Stimulated activated CD4-positive, alpha-beta T cell treated with anti-CD3 and anti-CD28 coated beads, Interleukin-15, amount 100 ng/mL, for 1 hour (primary cell): ENCODE measurements around the gene KRTAP10-9.
"Not testable (repeated sequence)": the region's sequence is repeated elsewhere in the genome, so short reads cannot be mapped to it uniquely, and the experiment has no call there.

Experiments used
- DNase-seq, 2 donors: peaks; one replicate each; pipeline ENCODE4 v3.0.0-alpha.2; 2020; ENCODE audit warnings: low read depth in 1 of 2, low spot score in 1 of 2

Gene KRTAP10-9

GRCh38 chr21:44658913-44659595 lies 32.2 kb downstream of the KRTAP10-9 start:
- DNase-seq: no peak

- DNase-seq: not testable (repeated sequence)
Measured at GRCh38 chr21:44661567-44661966, 34.7 kb downstream of the KRTAP10-9 start.

DNA sequence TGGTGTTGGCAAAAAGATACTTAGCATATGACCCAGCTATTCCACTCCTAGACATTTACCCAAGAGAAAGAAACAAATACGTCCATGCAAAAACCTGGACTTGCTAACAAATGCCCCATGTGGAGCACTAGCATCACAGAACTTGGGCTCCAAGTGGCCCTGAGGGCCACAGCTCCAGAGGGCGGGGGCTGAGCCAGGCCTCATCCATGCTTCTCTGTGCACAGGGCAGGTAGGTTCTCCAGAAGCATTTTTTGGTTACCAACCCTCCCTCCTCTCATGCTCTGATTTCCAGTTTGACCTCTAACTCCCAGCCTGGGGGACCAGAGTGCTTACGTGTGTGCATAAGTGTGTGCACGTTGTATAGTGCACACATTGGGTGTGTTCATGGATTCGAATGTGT lies 37.8 kb downstream of the KRTAP10-9 start:
- no peak for DNase-seq

DNA sequence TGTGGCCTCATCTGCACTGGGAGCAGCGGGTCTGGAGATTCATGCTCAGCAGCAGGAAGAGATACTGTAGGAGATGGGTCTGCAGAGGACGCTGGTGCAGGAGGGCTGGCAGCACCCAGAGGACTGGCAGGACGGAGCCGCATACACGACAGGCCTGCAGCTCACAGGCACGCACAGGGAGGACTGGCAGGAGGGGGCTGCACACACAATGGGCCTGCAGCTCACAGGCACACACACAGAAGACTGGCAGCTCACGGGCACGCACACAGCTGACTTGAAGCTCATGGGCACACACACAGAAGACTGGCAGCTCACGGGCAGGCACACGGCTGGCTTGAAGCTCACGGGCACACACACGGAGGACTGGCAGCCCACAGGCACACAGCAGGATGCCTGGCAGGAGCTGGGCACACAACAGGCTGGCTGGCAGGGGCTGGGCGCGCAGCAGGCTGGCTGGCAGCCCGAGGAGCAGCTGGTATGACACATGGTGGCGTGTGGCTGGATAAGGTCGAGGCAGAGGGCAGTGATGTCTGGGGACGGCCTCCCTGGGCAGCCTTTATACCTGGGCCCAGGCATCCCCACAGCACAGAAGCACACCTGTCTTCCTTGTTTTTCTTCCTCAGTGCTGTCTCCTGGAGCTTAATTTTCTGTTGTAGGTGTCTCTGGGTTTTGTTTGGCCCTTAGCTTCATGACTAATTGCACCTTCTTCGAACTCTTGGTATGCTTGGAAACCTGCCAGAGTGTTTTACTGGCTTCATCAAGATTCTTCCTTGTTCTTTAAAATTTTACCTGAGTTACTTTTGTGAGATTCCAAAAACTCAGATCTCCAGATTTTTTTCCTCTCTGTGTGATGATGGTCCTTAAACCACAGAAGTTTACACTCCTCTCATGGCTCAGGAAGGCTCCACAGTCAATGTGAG lies 39.8 kb downstream of the KRTAP10-9 start, which contains the start of gene KRTAP12-2:
TSS of gene KRTAP12-2 (minus strand) at position 527 of the 920 bp plus-strand sequence. CDS start at position 486, 41 bp downstream.
- DNase-seq: no peak

DNA sequence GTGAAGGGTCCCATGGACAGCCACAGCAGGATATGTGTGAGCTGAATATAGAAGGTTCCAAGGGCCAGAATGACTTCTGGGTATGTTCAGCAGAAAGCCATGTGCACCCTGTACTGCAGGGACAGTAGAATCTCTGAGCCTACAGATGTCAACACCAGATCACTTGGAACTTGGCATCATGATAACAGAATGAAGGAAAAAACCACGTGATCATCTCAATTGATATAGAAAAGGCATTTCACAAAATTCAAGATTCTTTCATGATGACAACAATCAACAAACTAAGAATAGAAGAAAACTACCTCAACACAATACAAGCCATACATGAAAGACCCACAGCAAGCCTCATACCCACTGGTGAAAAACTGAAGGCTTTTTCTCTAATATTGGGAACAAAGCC lies 40.7 kb downstream of the KRTAP10-9 start:
- DNase-seq: no peak

DNA sequence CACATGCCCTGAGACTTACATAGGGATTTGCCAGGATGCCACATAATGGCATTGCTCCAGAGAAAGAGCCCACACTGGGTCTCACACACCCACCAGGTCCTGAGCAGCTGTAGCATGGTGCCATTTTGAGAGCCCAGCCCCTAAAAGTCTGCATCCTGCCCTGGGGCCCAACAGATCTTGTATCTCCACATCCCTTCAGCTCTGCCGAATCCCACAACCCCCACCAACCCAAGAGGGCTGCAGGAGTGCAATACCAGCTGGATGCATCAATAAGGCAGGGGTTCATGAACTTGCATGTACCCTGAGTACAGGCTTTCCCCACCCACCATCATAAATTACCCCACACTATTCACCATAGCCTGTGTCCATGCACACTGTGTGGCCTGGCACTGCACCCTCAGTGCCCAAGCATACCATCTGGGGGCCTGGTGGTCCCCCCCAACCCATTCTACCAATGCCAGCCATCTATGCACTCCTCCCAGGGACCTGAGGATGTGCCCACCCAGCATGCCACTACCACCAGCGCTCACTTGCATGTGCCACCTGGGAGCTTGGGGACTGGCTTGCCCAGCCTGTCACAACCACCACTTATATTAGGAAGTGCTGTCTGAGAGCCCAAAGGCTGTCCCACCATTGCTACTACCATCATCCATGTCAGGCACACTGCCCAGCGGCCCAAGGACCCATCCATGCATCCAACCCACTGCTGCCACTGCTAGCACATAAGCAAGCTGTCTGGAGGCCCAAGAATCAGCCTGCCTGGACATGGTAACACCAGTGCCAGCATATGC lies 43.9 kb downstream of the KRTAP10-9 start:
- DNase-seq: no peak

GRCh38 chr21:44671911-44672310 lies 45.0 kb downstream of the KRTAP10-9 start:
- DNase-seq: no peak

DNA sequence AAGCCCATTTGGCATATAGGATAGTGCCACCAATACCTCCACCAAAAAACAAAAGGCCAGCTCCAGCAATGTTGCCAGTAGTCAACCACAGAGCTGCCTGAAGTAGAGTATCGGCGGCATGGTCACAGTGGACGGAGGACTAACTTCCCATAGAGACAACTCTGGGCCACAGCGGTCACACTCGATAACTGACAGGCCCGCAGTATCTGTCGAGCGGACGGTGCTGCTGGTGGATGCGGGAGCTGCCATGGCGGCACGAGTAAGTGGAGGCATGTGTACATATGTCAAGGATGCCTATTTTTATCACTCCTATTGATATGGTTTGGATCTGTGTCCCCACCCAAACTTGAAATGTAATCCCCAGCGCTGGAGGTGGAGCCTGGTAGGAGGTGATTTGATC lies 51.0 kb downstream of the KRTAP10-9 start:
- no peak for DNase-seq
